ENCODE results near the gene NTN1.

Gene NTN1

DNA sequence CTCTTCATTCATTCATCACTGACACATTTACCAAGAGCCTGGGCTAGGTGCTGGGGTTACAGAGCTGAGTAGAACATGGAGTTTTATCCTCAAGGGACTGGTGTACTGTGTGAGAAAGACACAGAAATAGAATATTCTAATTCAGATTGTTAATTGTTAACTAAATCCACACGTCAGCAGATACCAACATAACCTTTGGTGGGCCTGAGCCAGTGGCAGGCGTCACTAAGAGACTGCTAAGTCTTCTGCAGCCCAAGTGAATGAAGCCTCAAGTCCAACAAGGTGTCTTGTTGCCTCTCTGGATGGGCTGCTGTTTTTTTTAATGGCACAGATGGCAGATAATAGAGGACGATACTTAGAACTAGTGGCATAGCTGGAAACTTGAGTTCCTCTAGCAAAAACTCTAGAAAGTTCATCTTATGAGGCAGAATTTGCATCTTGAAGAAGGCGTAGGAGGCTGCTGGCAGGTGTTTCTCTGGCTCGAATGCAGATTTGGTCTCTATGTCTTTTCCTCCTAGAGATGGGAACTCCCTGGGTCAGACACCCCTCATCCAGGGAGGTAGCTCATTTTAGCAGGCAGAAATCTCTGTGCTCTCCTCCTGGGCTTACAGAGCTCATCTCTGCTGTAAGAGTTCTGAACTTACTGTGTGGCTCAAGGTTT, 179.5 kb downstream of the NTN1 start:
- no peak for ATAC-seq

DNA sequence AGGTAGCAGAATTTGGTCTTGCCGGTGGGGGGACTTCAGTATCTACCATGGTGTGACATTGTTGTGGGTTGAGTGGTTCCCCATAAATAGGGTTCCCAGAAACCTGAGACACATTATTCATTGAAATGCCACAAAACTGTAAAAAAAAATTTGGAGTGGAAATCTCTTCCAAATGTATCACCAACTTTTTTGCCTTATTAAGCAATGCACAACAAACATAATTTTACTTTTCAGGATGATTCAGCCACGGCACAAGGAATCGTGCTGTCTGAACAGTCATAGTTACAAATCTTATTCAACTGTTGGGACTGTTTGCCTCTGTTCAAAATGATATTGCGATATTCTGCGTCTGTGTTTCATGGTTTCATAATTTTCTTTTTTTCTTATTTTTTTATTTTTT, 181.2 kb downstream of the NTN1 start:
- ATAC-seq: no peak

DNA sequence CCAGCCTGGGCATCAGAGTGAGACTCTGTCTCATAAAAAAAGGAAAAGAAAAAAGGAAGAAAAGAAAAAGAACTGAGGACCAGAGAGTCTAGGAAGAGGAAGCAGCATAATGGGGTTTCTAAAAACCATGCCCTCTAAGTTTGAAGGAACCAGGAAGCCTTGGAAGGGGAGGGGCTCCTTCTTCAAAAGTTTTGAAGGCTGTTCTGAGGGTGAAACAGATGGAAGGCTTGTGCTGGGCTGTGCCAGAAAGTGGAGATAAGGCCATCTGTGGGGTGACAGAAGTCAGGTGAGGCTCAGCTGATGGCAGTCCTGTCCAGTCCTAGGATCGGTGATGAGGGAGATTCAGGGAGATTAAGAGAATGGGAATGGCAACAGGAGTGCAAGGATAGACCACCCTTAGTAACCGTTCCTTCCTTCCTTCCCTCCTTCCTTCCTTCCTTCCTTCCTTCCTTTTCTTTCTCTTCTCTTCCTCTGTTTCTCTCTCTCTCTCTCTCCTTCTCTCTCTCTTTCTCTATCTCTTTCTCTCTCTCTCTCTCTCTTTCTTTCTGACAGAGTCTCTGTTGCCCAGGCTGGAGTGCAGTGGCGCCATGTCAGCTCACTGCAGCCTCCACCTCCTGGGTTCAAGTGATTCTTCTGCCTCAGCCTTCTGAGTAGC, 182.6 kb downstream of the NTN1 start:
- ATAC-seq: no peak

DNA sequence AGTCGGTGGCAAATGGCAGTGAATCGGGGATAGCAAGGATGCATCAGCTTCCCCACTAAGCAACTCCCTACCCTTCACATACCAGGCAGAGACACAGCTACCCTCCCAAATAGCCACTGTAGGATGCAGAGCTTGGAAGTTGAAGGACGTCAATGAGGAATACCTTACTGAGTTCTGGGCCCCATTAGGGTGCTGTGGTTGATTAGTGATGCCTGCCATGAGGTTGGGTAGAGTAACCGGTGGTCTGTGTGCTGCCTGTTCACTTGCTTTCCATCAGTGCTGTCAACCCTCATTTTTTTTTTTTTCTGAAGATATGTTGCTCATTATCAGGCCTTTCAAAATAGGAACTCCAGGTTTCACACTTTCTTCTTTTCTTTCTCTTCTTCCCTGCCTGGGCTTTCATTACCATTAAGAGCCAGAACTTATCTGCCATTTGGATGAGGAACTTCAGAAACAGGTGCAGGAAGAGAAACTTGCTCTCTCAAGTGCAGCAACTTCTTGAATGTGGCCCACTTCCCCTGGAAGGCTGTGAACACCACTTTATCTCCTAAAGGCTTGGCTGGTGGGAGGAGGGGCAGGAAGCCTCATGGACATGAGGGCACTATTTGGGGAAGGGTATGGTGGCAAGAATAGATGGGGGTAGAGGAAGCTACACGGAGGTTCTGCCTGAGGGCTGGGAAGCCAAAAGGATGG, 183.5 kb downstream of the NTN1 start:
- ATAC-seq: no peak

DNA sequence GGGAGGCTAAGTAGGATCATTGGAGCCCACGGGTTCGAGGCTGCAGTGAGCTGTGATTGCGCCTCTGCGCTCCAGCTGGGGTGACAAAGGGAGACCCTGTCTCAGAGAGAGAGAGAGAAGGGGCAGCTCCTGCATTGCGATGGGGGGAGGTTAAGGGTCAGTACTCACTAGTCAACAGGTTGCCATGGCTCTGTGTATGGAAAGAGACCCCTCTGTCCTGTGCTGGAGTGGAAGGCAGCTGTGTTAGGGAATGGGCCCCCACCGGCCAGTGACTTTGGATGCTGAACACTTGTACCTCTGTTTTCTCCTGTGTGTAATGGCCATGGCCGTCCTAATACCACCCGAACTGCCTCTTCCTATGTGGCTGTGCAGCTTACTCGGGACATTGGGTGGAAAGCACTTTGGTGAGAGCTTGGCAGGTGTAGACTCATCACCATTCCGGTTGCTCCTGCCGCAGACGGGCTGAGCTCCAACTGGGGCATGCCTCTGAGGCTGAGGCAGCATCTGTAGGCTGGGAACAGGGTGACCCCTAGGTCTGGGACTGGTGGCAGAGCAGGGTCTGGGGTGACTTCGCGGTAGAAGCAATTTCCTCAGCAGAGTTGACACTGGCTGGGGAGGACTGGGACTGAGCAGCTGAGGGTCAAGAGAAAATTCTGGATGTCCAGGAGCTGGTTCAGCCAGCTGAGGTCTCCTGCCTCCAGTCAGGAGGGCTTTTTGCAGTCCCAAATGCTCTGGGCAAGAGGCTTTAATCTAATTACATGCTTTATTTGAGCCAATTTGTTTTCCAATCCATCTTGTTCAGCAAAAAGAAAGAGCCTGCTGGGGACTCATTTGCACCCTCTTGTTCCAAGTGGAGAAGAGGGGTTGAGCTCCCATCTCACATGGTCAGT, 184.5 kb downstream of the NTN1 start:
- ATAC-seq: no peak

DNA sequence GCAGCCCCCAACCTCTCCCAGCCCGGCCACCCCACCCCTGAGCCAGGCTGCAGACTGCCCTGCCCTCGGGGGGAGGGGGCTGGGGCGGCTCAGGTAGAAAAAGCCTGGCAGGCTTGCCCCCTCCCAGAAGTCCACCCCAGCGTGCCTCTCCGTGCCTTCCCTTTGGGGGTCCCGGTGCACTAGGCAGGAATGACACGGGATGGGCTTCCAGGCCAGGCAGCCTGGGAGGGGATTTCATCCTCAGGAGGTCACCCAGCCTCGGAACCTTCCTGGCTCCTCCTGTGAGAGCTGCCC, 185.0 kb downstream of the NTN1 start:
- ATAC-seq: no peak

DNA sequence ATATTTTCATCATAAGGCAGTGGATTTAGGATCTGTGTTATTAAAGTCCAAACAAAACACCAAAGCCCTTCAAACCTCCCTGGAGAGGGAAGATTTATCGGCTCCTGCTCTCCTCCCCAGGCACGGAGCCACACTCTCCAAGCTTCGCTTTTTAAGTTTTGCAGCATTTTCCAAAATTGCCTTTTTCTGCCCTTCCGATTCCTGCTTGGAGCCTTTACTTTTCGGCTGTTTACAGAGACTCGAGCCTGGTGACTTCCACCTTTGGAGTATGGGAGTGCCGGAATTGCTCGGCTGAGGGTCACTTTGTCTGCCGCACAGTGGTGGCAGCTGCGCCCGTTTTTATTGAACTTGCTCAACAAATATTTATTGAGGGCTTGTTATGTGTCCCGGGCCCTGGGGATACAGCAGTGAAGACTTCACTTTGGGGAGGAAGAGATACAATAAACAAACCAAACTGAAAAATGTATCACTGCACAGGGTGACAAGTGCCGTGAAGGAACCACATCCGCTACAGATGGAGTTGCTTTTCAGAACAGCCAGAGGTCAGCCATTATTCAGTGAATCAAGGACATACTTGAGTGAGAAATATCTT, 185.5 kb downstream of the NTN1 start:
- ATAC-seq: no peak

DNA sequence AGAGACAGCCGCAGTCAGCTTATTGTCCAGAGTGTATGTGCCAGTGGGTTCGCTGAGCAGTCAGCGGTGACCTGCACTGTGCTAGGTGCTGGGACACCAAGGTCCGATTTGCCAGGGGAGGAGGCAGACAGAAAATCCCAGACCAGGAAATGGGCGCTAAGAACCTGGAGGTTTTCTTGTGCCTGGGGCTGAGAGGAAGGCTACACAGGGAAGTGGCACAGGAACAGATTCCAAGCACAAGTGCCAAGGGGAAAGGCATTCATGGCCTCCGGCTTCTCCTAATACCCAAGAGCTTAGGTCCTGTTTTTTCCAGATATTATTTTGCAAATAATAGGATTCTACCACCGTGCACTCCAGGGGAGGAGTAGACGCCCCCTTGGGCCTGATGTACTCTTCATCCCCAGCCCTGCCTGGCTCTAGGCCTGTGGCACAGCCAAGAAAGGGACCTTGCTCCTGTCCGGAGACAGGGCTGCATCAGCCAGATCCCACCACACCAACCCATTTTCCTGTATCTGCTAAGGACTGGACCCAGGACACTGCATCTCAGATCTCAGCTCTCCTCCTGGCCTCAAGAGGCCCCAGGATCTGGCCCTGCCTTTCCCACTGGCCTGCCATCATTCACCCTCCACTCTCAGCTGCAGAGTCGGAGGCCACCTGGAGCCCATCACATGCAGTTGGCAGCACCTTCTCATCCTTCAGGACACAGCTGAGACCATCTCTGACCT, 187.2 kb downstream of the NTN1 start:
- no peak for ATAC-seq

DNA sequence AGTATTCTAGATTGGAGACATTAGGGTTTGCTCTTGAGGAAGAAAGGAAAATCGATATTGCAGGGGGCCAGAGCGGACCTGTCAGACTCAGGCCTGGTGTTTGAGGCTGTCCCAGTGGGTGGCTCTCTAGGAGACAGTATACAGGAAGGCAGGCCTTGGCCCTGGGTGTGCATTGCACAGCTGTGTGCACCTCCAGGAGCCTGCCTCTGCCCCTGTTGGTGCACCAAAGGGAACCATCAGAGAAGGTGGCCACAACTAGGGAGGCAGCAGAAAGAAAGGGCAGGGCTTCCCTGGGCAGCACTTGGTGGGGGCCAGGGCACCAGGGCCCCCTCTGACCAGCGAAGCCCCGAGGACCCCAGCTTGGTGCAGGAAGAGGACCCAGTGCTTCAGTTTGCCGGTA, 188.0 kb downstream of the NTN1 start:
- ATAC-seq: no peak

DNA sequence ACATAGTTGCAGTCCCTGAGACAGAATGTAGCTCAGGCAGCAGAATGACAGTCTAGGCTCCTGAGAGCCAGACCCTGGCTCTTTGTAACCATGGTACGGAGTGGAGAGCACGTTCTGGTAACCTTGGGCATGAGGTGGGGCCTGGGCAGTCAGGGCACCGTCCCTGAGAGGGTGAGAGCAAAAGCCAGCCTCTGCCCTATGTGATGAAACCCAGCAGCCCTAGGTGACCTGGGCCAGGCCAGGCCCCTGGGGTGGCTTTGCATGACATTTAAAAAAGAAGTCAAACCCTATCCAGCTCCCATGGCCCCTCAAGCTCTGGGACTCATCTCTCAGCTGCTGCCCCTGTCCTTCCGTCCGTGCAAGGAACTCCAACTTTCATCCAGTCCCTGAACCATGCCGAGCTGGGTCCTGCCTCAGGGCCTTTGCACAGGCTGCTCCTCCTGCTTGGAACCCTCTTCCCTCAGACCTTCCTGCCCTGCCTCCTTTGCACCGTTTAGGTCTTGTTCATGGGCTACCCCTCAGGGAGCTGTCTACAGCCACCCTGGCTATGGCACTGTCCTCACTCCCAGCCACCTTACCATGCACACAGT, 188.6 kb downstream of the NTN1 start:
- ATAC-seq: no peak

DNA sequence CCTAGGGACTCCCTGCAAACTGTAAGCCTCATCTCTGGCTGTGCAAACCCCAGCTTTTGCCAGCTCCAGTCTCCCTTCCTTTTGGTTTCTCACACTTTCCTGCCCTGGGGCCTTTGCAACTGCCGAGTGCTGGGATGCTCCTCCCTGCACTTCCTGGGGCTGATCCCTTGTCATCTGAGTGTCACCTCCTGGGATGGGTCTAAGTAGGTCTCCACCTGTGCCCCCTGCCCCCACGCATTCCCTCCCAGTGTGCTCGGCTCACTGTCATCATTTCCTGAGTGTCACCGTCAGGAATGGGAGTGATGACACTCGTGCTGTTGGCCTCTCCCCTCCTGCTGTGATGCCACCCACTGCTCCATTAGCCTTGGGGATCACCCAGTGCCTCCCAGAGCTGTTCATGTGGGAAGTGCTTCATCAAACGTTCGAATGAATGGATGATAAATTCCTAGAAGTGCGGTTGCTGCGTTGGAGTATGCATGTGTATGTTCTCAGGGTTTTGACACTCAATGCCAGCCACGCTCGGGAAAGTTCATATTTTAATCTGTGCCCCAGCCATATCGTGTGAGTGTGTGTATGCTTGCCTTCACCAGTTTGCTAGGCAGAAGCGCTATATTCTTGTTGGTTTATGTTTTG, 189.9 kb downstream of the NTN1 start:
- ATAC-seq: no peak

DNA sequence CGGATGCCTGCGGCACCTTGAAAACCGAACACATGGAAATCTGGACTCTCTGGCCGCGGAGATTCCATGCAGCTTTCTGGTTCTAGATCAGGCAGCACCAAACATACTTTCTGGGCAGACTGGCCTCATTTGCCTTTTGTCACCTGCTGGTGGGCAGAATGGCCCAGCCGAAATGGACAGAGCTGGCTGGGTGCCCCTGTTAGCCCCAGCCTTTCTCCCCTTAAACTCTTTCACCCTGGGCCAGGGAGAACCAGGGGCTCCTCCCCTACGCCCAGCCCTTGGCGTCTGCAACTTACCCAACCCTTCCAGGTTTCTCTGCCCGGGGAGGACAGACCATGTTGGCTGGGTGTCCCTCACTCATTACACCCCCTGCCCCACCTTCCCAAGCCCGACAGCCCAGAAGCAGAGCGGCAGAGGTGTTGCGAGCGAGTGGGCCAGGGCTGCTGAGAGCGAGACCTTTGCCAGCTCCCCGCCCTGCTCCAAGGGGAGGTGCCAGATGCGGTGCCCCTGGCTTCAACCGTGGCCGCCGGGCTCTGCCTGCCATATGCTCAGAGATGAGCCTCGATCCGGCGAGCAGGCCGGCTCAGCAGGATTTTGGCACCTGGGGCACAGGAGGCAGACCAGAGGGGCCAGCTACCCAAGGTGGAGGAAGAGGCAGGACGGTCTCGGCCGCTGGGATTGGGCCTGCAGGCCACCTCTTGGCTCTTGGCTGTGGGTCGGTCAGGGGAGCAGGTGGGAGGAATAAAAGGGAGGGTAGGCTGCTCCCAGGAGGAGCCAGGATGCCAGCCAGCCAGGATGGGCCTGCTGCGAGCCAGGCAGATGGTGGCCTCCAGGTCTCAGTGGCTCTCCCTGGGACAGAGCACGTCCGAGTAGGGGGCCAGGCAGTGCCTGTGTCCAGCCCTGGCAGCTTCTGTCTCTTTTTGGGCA, 191.3 kb downstream of the NTN1 start:
- no peak for ATAC-seq

DNA sequence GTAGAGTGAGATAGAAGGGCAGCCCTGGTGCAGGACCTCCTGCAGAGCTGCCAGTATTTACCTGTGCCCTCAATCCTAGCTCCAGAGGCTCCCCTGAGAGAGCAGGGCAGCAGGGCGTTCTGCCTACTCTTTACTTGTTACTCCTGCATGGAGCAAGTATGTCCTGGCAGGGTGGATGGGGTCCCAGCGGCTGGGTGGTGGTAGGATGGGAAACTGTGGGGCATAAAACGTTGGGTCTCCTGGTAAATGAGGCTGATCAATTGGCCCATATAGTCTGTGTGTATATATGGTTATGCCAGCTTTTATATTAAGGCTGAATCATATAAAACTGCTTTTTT, 192.0 kb downstream of the NTN1 start:
- ATAC-seq: no peak

DNA sequence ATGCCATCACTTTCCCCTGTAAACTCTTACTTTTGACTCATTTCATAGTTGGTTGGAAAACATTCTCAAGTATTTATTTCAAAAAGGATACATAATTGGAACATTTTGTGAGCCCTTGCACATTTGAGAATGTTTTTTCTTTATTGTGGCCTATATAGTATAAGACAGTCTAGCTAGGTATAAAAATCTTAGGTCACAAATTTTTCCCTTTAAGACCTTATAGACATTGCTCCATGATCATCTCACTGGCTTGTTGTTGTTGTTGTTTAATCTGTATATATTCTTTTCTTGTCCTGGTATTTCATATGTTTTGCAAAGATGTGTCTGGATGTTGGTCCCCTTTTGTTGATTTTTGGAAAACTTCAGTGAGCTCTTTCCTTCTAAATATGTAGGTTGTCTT, 194.2 kb downstream of the NTN1 start:
- ATAC-seq: no peak

DNA sequence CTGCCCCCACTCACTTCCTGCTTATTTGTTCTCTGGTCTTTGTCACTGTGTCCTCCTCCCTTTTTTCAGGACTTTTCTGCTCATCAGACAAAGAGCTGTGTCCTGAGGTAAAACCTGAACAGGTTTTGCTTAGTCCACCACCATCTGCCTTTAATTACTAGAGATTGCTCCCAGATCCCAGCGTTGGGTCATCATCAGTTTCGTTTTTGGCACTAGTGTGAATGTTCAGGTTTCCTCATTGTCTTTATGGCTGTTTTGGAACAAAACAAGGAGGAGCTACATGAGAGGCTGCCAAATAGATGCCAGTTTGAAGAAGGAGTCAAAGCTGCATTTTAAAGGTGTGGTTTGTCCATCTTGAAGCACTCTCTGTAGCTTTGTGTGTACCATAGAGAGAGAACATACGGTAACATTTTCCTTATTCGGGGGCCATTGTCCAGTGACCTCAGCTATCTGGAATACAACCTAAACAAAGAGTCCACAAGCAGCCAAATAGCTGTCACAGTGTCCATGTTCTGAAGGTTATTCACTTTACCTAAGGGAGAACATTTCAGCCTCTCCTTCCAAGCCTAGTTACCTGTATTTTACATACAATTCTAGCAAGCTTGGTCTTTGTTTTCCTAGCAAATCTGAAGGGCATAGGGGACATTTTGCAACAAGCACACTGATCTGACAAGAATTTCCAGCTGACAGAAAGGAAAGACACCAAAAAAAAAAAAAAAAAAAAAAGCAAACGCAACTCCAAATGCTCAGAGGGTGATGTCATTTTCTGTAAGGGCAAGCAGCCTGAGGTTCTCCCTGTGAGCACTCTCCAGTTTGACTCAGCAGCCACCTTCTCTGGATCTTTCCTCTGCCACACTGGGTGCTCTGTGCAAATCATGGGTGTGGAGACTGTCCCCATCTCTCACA, 196.1 kb downstream of the NTN1 start:
- no peak for ATAC-seq

DNA sequence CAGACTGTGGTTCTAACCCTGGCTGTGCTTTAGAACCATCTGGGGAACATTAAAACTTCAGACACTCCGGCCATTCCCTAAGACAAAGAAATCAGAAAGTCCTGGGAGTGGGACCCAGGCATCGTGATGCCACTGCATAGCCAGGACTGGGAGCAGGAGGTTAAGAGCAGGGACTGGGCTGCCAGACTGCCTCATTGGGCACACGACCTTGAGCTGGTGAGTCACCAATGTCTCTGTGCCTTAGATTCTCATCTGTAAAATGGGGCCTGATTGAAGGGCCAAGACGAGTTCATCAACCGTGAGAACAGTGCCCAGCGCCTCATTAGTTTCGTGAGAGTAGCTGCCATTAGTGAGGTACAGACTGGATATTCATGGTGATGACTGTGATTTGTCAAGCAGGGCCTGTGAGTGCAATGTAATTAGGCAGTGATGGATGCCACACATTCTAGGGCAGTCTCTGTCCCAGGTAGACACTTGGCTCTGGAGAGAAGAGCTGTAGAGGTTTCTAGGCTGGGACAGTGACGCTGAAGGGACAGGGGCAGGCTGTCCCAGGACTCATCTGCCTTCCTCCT, 196.8 kb downstream of the NTN1 start:
- no peak for ATAC-seq

DNA sequence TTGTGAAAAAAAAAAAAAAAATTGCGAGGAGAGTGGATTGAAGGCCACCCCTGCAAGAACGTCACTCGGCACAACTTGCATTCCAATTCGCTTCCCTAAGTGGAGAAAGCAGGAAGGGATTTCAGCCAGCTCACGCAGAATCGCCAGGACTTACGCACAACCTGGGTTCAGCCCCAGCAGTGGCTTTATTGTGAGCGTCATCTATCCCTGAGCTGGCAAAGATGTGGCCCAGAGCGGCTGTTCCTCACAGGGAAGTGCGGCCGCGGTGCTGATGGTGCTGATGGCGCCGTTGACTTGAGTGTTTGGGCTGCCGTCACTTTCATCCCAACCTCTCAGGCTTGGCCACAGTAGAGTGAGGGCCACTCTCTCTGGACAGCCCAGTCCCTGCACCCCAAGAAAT, 197.6 kb downstream of the NTN1 start:
- no peak for ATAC-seq

DNA sequence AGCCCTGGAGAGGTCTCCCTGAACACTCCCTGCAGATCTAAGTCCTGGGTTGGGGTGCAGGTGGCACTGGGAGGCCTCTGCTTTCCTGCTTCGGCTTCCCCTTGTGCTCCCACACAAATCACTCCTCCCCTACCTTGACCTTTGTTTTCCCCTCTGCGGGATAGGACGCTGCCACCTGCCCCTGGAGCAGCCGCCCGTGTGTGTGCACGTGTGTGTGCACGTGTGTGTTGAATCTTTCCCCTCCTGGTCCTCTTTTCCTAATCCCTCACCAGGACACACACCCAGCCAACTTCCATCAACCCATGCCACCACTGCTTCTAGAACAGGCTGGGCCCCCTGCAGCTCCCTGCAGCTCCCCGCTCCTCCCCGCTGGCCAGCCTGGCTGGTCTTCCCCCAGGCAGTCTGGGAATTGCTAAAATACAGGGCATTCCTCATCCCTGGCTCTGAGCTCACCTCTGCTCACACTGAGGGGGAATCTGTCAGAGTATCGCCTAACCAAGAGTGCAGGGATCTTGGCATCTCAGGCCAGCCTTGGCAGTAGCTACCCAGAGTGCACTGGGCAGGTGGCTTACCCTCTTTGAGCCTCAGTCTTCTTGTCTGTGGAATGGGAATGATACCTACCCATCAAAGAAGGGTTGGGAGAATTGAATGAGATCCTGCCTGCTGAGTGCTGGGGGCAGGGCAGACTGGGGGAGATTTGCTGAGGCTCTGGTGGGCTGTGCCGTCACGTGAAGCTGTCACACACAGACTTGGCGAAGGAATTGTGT, 198.5 kb downstream of the NTN1 start:
- ATAC-seq: no peak
